Uterus (tissue), 2 donors: ENCODE measurements around the gene MMEL1.

Experiments used
- POLR2A ChIP-seq, 2 donors: fragments of 450-650 bp; IDR thresholded peaks; one replicate each; pipeline ENCODE4 v1.6.1; 2016; ENCODE audit warnings: antibody characterized with exemption in 2 of 2, mild to moderate bottlenecking in 1 of 2, moderate library complexity in 1 of 2
- TF ChIP-seq, protein P1 (sequence below), 4 experiments: fragments of 200-600 bp in 2 of 4; fragments of 450-650 bp in 2 of 4; sonication (generic) in 2 of 4; IDR thresholded peaks; one replicate each; pipeline ENCODE4 v1.5.1; 2016 to 2019; ENCODE audit warnings: antibody characterized with exemption in 4 of 4, mild to moderate bottlenecking in 2 of 4, moderate library complexity in 1 of 4

DNA sequence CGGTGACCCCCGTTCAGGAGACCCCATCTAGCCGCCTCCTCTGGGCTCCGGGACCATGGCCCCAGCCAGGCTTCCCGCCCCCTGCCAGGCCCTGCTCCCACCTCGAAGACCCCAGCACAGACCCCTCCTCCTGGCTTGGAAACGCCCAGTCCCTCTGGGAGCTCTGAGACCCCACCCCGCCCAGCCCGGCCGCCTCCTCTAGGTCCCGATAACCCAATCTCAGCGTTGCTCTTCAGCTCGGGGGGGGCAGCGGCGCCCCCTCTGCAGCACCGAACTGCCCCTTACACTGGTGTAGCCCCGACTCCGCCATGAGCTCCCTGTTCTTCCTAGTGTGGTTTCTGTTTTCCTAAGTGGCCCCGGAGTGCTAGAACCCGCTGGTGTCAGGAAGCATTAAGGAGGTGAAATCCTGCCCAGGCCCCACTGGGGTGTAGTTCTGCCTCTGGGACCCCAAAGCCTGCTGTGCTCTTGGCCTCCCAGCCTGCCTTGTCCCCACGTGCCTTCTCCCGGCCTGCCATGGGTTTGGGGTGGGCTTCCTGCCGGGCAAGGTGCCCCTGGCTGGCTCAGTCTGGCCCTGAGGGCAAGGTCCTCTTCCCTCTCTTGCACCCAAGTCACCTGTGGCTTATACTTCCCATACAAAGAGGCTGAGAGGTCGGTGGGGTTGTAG, 10.7 kb upstream of the MMEL1 start:
- TF ChIP-seq, protein P1, sequence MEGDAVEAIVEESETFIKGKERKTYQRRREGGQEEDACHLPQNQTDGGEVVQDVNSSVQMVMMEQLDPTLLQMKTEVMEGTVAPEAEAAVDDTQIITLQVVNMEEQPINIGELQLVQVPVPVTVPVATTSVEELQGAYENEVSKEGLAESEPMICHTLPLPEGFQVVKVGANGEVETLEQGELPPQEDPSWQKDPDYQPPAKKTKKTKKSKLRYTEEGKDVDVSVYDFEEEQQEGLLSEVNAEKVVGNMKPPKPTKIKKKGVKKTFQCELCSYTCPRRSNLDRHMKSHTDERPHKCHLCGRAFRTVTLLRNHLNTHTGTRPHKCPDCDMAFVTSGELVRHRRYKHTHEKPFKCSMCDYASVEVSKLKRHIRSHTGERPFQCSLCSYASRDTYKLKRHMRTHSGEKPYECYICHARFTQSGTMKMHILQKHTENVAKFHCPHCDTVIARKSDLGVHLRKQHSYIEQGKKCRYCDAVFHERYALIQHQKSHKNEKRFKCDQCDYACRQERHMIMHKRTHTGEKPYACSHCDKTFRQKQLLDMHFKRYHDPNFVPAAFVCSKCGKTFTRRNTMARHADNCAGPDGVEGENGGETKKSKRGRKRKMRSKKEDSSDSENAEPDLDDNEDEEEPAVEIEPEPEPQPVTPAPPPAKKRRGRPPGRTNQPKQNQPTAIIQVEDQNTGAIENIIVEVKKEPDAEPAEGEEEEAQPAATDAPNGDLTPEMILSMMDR (IDR thresholded peaks at IDR 0.05), result no peak
- no peak for TF ChIP-seq POLR2A (IDR thresholded peaks at IDR 0.05)
